Fibroblast of mammary gland (primary cell): ENCODE measurements around the gene ABCD3.
A peak's percentile ranks its signal among the peaks of the same experiment; 100 is the strongest.
"Not testable (repeated sequence)": the region's sequence is repeated elsewhere in the genome, so short reads cannot be mapped to it uniquely, and the experiment has no call there.

Source experiments
- DNase-seq: peaks from one replicate; pipeline ENCODE4 v3.0.0-alpha.2; 2010; ENCODE audit warnings: low read depth
- H3K4me3 ChIP-seq: 2 replicates; pipeline ENCODE4 v1.5.1; 2011; ENCODE audit warnings: low read depth, mild to moderate bottlenecking, low read length, moderate library complexity; ENCODE audit not compliant: control insufficient read depth
- CTCF ChIP-seq: conservative IDR thresholded peaks from 2 replicates; pipeline ENCODE4 v1.5.1; 2011; ENCODE audit warnings: low read depth, low read length, inconsistent platforms; ENCODE audit not compliant: control insufficient read depth, insufficient read depth

ABCD3 gene

DNA sequence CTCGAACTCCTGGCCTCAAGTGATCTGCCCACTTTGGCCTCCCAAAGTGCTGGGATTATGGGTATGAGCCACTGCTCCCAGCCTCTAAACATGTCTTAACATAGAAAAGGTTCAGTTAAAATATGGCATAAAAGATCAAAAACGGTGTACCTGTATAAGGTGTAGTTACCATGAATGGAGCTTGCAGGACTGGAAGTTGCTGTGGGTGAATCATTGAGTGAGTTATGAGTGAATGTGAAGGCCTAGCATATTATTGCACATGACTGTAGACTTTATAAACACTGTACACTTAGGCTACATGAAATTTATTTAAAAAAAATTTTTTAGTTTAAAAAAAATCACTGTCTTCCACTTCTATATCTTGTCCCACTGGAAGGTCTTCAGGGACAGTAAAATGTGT, 15.7 kb downstream of the ABCD3 start:
- DNase-seq = no peak
- TF ChIP-seq CTCF = no peak
- no peak overlapping the region for H3K4me3 ChIP-seq

GRCh38 chr1:94434365-94435045, 16.3 kb downstream of the ABCD3 start:
- peak; percentile 48 for DNase-seq
- no peak overlapping the region for H3K4me3 ChIP-seq
- TF ChIP-seq CTCF = no peak

DNA sequence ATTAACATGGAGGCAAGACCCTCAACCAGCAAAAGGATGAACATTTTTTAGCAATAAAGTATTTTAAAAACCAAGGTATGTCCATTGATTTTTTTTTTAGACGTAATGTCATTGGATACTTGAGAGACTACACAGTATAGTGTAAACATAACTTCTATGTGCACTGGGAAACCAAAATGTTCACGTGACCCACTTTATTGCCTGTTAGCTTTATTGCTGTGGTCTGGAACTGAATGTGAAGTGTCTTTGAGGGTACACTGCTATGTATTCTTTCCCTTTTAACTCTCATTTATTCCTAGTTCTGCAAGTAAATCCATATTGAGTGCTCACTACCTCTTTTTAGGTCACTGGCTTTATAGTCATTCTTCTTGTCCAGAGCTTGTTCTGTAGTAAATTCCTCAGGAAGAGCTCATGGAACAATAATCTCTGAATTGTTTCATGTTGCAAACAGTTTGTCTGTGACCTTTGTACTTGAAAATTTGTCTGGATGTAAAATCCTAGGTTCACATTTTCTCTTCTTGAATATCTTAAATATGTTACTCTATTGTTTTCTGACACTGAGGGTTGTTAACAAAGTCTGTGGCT, 20.6 kb downstream of the ABCD3 start:
- DNase-seq = no peak
- no peak overlapping the region for H3K4me3 ChIP-seq
- TF ChIP-seq CTCF = no peak

DNA sequence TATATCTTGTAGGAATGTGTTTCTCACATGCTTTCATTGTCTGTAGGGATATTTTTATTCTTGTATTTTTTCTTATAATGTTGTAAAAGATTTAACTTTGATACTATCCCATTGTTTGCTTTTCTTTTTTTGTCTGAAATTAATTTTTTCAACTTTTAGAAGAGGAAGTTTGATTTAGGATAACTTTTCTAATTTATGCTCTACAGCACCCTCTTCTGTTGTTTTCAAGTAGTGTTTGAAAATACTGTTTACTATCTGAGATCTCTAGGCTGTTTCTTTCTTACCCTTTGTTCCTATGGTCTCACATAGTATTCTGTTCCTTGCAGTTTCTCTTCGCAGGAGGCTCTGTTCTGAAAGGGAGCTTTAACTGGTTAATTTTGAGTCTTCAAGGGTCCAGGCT, 21.9 kb downstream of the ABCD3 start:
- DNase-seq = no peak
- TF ChIP-seq CTCF = peak; percentile 13
- no peak overlapping the region for H3K4me3 ChIP-seq

DNA sequence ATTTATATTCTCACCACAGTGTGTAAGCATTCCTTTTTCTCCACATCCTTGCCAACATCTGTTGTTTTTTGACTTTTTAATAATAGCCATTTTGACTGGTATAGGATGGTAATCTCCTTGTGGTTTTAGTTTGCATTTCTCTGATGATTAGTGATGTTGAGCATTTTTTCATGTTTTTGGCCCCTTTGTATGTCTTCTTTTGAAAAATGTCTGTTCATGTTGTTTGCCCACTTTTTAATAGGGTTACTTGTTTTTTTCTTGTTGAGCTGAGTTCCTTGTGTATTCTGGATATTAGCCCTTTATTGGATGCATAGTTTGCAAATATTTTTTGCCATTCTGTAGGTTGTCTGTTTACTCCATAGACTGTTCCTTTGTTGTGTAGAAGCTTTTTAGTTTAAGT, 24.9 kb downstream of the ABCD3 start:
- not testable (repeated sequence) for H3K4me3 ChIP-seq, DNase-seq

- not testable (repeated sequence) for H3K4me3 ChIP-seq, DNase-seq
These were observed 26.6 kb downstream of the ABCD3 start for GRCh38 chr1:94444819-94445218.

DNA sequence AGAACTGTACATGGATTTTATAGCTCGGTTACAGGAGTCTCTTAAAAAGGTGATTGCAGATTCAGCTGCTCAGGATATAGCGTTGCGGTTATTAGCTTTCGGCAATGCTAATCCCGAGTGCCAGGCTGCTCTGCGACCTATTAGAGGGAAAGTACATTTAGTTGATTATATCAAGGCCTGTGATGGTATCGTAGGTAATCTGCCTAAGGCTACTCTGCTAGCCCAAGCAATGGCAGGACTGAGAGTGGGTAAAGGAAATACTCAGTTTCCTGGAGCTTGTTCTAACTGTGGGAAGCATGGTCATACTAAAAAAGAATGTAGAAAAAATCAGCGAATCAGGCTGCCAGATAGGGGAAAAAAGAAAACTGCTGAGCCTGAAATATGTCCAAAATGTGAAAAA, 27.5 kb downstream of the ABCD3 start:
- not testable (repeated sequence) for DNase-seq, H3K4me3 ChIP-seq

GRCh38 chr1:94446177-94446576, 28.0 kb downstream of the ABCD3 start:
- not testable (repeated sequence) for DNase-seq, H3K4me3 ChIP-seq

DNA sequence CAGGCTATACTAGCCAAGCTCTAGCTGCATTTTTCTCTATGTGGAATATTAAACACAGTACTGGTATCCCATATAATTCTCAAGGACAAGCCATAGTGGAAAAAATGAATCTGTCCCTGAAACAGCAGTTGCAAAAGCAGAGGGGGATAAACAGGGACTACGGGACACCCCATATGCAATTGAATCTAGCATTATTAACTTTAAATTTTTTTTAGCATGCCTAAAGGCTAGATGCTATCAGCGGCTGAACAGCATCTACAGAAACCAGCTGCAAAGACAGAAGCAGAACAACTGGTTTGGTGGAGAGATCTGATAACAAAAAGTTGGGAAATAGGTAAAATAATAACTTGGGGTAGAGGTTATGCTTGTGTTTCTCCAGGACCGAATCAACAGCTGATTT, 30.6 kb downstream of the ABCD3 start:
- H3K4me3 ChIP-seq, DNase-seq: not testable (repeated sequence)
